ENCODE results near the gene E4F1. TPM values are rescaled to one million over a fixed set of nuclear protein-coding genes. Genes with fewer than 3 reads are reported as not detected.

E4F1 gene
- total RNA-seq, 6 donors from 2014 or later: 24.9 to 153 (median 32.9) TPM

DNA sequence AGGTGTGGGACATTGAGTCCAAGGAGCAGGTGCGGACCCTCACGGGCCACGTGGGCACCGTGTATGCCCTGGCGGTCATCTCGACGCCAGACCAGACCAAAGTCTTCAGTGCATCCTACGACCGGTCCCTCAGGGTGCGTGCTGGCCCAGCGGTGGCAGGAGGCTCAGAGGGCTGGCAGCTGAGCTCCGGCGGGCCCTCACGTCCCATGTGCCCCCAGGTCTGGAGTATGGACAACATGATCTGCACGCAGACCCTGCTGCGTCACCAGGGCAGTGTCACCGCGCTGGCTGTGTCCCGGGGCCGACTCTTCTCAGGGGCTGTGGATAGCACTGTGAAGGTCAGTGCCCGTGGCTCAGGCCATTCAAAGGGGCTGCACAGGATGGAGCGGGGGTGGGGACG is 47.3 kb upstream of the E4F1 start:
- TF ChIP-seq POLR2AphosphoS5 (IDR thresholded peaks at IDR 0.05) (no peak), POLR2A (IDR thresholded peaks at IDR 0.05) (no peak), EP300 (IDR thresholded peaks at IDR 0.05) (no peak)
- TF ChIP-seq, protein P1, sequence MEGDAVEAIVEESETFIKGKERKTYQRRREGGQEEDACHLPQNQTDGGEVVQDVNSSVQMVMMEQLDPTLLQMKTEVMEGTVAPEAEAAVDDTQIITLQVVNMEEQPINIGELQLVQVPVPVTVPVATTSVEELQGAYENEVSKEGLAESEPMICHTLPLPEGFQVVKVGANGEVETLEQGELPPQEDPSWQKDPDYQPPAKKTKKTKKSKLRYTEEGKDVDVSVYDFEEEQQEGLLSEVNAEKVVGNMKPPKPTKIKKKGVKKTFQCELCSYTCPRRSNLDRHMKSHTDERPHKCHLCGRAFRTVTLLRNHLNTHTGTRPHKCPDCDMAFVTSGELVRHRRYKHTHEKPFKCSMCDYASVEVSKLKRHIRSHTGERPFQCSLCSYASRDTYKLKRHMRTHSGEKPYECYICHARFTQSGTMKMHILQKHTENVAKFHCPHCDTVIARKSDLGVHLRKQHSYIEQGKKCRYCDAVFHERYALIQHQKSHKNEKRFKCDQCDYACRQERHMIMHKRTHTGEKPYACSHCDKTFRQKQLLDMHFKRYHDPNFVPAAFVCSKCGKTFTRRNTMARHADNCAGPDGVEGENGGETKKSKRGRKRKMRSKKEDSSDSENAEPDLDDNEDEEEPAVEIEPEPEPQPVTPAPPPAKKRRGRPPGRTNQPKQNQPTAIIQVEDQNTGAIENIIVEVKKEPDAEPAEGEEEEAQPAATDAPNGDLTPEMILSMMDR (IDR thresholded peaks at IDR 0.05): no peak
- Histone ChIP-seq H3K27me3 (no peaks in the 10 kb centered on the region), H3K36me3 (peaks cover 8 to 70% (median 61%) of the 10 kb centered on the region in 4 donors), H3K4me3 (no peak overlapping the region), H3K4me1 (peaks cover 0 to 18% (median 2%) of the 10 kb centered on the region in 4 donors), H3K27ac (no peak overlapping the region), H3K9me3 (no peaks in the 10 kb centered on the region)
- WGBS, 2 donors: 92 to 96% methylated on average over 5 to 8 of the region's 23 CpGs
- ATAC-seq (ENCODE audit: low FRiP score in 2 of 2) (no peak), DNase-seq (peak in 1 of 2 donors; percentile 81)

DNA sequence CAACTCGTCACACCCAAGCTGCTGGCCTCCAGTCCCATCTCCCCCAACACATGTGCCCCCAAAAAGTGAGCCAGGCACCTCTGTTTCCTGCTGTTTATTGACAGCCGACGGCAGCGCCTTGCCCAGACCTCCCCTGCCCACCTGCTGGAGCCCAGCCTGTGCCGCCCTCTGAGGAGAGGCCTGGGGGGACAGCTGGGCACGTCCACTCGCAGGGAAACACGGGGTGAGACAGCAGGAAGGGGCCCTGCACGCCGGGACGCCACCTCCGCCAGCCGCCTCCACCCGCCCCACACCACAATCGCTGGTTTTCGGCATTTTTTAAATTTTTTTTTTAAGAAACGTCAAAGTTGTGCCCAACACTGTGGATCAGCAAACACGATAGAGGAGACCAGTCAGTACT is 46.3 kb upstream of the E4F1 start:
- Histone ChIP-seq H3K9me3 (no peaks in the 10 kb centered on the region), H3K27ac (no peak overlapping the region), H3K36me3 (peaks cover 8 to 60% (median 57%) of the 10 kb centered on the region in 4 donors), H3K4me3 (no peak overlapping the region), H3K4me1 (peaks cover 0 to 8% (median 0%) of the 10 kb centered on the region in 4 donors), H3K27me3 (no peaks in the 10 kb centered on the region)
- DNase-seq (peak in 1 of 2 donors; percentile 76), ATAC-seq (ENCODE audit: low FRiP score in 2 of 2) (no peak)
- TF ChIP-seq EP300 (IDR thresholded peaks at IDR 0.05) (no peak), POLR2AphosphoS5 (IDR thresholded peaks at IDR 0.05) (no peak)
- TF ChIP-seq, protein P1 (IDR thresholded peaks at IDR 0.05): no peak
- WGBS, 2 donors: 90 to 92% methylated on average over 14 to 18 of the region's 18 CpGs

DNA sequence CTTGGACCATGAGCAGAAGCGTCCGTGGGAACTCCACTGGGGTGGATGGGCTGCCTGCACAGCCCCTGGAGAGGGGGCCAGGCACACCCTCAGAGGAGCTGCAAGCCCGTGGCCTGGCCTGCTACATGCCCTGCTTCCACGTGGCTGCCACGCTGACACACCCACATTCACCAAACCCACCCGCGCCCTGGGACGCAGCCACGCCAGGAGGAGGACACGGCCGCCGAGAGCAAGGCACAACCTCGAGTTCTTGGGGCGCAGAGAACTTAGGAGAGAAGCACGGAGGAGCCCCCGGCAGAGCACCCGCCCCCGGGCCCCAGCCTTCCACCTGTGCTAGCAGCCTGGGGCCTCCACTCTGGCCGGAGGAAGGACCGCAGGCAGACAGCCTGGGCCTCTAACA is 45.8 kb upstream of the E4F1 start:
- peaks cover 0 to 5% (median 0%) of the 10 kb centered on the region in 4 donors for H3K4me1 ChIP-seq
- H3K9me3 ChIP-seq: no peaks in the 10 kb centered on the region
- H3K36me3 ChIP-seq: peaks cover 5 to 56% (median 53%) of the 10 kb centered on the region in 4 donors
- WGBS, 2 donors: 93 to 95% methylated on average over 6 to 19 of the region's 20 CpGs
- ATAC-seq (ENCODE audit: low FRiP score in 2 of 2): no peak
- DNase-seq: peak in 1 of 2 donors; percentile 80
- H3K4me3 ChIP-seq: no peak overlapping the region
- no peaks in the 10 kb centered on the region for H3K27me3 ChIP-seq
- TF ChIP-seq, protein P1 (IDR thresholded peaks at IDR 0.05): no peak
- TF ChIP-seq POLR2A (IDR thresholded peaks at IDR 0.05): no peak
- TF ChIP-seq EP300 (IDR thresholded peaks at IDR 0.05): no peak
- no peak for TF ChIP-seq POLR2AphosphoS5 (IDR thresholded peaks at IDR 0.05)
- H3K27ac ChIP-seq: no peak overlapping the region

DNA sequence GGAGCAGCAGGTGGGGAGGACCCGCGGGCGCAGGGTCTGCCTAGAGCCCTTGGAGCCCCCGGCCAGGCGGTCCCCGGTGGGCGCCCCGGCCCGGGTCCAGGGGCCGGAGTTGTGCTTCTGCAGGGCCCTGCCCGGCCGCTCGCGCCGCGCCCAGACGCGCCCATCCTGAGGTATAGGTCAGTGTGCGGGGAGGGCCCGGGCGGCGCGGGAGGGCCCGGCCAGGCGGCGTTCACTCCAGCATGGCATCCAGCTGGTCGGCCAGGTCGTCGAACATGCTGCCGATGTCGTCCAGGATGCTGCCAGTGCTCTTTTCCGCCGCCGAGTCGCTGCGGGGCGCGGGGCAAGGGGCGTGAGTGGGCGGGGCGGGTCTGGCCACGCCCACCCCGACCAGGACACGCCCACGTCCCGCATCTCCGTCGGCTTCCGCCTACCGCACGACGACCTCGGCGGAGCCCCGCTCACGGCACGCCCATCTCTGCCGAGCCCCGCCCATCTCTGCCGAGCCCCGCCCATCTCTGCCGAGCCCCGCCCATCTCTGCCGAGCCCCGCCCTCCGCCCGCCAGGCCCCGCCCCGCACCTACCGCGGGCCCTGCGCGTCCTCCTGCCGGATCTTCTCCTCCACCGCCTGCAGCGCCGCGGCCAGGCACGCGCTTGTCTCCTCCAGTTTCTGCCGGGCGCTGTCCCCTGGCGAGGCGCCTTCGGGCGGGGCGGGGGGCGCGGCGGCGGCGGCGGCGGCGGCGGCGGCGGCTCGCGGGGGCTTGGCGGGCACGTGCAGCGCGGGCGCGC is 44.9 kb upstream of the E4F1 start:
- no peaks in the 10 kb centered on the region for H3K9me3 ChIP-seq
- H3K4me3 ChIP-seq: no peak overlapping the region
- ATAC-seq (ENCODE audit: low FRiP score in 2 of 2): peak in 1 of 2 donors; percentile 51
- H3K27me3 ChIP-seq: no peaks in the 10 kb centered on the region
- peaks cover 5 to 47% (median 44%) of the 10 kb centered on the region in 4 donors for H3K36me3 ChIP-seq
- DNase-seq: peak in 1 of 2 donors; percentile 86
- peaks cover 0 to 5% (median 0%) of the 10 kb centered on the region in 4 donors for H3K4me1 ChIP-seq
- H3K27ac ChIP-seq: no peak overlapping the region
- 64 to 66% methylated on average over 14 to 47 of the region's 106 CpGs for WGBS, 2 donors
- TF ChIP-seq POLR2AphosphoS5 (IDR thresholded peaks at IDR 0.05) (no peak), EP300 (IDR thresholded peaks at IDR 0.05) (no peak), POLR2A (IDR thresholded peaks at IDR 0.05) (no peak)
- TF ChIP-seq, protein P1 (IDR thresholded peaks at IDR 0.05): no peak
